Astrocyte of the spinal cord (primary cell): ENCODE measurements around the gene TCHH.
A peak's percentile ranks its signal among the peaks of the same experiment; 100 is the strongest.

Experiments used
- DNase-seq: peaks from one replicate; pipeline ENCODE4 v3.0.0; 2011; ENCODE audit warnings: low read depth, low spot score
- H3K4me3 ChIP-seq: 2 replicates; pipeline ENCODE4 v1.5.1; 2011; ENCODE audit warnings: low read depth, mild to moderate bottlenecking, low read length, moderate library complexity
- CTCF ChIP-seq: IDR thresholded peaks from 2 replicates; pipeline ENCODE4 v1.5.1; 2012; ENCODE audit warnings: low read depth, mild to moderate bottlenecking, low read length, inconsistent platforms
- in situ Hi-C: cut with HindIII; loops from 2 replicates; pipeline ENCODE4 v1.10.0; 2017; ENCODE audit warnings: low sequenced_read_pairs

The TCHH gene

GRCh38 chr1:152109231-152109997, 5.8 kb downstream of the TCHH start:
- no peak for TF ChIP-seq CTCF
- peak; percentile 1 for DNase-seq
- in situ Hi-C loops: no loop called here
- H3K4me3 ChIP-seq: peak overlapping the region; percentile 42

- TF ChIP-seq CTCF: no peak
- no peak overlapping the region for H3K4me3 ChIP-seq
- DNase-seq: no peak
- in situ Hi-C loops: no loop called here
Observed at GRCh38 chr1:152108882-152109222, 6.4 kb downstream of the TCHH start.

GRCh38 chr1:152107984-152108881, 7.0 kb downstream of the TCHH start:
- in situ Hi-C loops: no loop called here
- TF ChIP-seq CTCF: no peak
- DNase-seq: peak; percentile 20

GRCh38 chr1:152107031-152107983, 7.9 kb downstream of the TCHH start:
- no peak overlapping the region for H3K4me3 ChIP-seq
- DNase-seq: peak; percentile 2
- in situ Hi-C loops: no loop called here

More at GRCh38 chr1:152107984-152108881, 7.0 kb downstream of the TCHH start:
- H3K4me3 ChIP-seq: peak overlapping the region; percentile 10

GRCh38 chr1:152104854-152105253, 10.4 kb downstream of the TCHH start:
- H3K4me3 ChIP-seq: no peak overlapping the region
- TF ChIP-seq CTCF: no peak
- no peak for DNase-seq
- in situ Hi-C loops: no loop called here

More at GRCh38 chr1:152107031-152107983, 7.9 kb downstream of the TCHH start:
- no peak for TF ChIP-seq CTCF

- no peak for TF ChIP-seq CTCF
- in situ Hi-C loops: no loop called here
- no peak for DNase-seq
- no peak overlapping the region for H3K4me3 ChIP-seq
Observed at GRCh38 chr1:152096931-152097330, 18.3 kb downstream of the TCHH start.
